Measurements from ENCODE around the gene TMEM240.
"Not testable (repeated sequence)": the region's sequence is repeated elsewhere in the genome, so short reads cannot be mapped to it uniquely, and the experiment has no call there.

The TMEM240 gene

DNA sequence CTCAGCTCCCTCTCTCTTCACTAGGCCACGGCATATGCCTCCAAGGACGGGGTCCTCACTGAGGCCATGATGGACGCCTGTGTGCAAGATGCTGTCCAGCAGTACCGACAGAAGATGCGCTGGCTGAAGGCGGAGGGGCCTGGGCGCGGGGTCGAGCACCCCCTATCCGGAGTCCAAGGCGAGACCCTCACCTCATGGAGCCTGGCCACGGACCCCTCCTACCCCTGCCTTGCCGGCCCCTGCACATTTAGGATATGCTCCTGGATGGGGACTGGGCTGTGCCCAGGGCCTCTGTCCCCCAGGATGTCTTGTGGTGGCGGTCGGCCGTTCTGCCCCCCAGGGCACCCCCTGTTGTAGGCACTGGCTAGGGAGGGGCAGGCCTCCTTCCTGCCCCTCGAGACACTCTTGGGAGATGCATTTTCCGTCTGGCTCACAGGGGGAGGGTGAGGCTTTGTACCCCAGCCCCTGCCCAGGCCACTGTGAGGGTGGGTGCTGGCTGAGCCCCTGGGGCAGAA is 44.9 kb downstream of the TMEM240 start:
- DNase-seq (ENCODE audit: low spot score): not testable (repeated sequence)

GRCh38 chr1:1494311-1494710 is 46.1 kb downstream of the TMEM240 start:
- not testable (repeated sequence) for DNase-seq (ENCODE audit: low spot score)

DNA sequence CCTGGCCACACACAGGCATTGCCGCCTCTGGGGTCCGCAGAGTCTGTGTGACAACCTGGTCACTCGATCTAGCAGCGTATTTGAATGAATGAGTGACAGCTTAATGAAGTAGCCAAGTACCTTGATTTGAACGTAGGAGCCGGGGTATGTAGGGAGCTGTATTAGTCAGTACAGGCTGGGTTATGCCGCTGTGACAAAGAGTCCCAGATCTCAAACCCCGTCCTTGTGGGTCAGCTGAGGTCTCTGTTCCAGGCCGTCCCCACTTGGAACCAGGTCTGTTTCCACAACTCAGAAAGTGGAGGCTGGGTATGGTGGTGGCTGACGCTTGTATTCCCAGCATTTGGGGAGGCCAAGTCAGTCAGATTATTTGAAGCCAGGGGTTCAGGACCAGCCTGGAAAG is 48.8 kb downstream of the TMEM240 start:
- DNase-seq (ENCODE audit: low spot score): no peak

- DNase-seq (ENCODE audit: low spot score): no peak
Measured at GRCh38 chr1:1490633-1491230, 49.7 kb downstream of the TMEM240 start.

GRCh38 chr1:1489861-1490260 is 50.6 kb downstream of the TMEM240 start:
- DNase-seq (ENCODE audit: low spot score): no peak

DNA sequence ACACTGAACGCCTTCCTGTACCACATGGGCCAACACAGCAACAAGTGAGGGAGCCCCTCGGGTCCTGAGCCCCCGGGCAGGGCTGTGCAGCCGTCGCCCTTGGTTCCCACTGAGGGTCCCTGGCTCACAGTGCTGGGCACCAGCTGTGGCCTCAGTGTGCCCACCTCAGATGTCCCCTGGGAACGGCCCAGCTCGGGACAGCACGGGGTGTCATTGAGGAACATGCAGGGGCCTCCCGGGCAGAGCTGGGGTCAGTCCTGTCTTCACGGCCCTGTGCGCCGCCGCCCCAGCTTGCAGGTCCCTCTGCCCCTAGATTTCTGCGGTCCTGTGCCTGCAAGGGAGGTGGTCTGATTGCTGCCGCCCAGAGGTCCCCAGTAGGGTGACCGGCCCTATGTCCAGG is 51.2 kb downstream of the TMEM240 start:
- DNase-seq (ENCODE audit: low spot score): no peak

- DNase-seq (ENCODE audit: low spot score): no peak
Measured at GRCh38 chr1:1487701-1488100, 52.7 kb downstream of the TMEM240 start.

DNA sequence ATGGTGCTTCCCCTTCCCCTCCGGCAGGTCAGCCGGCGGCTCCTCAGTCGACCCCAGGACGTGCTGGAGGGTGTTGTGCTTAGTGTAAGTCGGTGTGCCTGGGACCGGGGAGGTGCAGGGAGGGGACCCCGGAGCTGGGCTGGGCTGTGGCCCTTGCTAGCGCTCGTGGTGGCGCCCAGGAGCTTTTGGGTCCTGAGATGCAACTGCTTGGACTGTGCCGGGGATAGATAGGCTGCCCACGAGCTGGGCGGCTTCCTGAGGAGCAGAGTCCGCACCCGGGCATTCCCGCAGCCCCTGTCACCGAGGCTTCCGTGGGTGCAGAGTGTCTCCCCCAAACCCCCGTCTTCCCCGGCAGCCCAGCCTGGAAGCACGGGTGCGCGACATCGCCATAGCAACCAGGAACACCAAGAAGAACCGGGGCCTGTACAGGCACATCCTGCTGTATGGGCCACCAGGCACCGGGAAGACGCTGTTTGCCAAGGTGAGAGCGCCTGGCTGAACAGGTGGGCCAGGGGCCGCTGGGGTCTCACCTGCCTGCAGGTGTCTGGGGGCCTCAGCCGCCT is 54.6 kb downstream of the TMEM240 start:
- not testable (repeated sequence) for DNase-seq (ENCODE audit: low spot score)

DNA sequence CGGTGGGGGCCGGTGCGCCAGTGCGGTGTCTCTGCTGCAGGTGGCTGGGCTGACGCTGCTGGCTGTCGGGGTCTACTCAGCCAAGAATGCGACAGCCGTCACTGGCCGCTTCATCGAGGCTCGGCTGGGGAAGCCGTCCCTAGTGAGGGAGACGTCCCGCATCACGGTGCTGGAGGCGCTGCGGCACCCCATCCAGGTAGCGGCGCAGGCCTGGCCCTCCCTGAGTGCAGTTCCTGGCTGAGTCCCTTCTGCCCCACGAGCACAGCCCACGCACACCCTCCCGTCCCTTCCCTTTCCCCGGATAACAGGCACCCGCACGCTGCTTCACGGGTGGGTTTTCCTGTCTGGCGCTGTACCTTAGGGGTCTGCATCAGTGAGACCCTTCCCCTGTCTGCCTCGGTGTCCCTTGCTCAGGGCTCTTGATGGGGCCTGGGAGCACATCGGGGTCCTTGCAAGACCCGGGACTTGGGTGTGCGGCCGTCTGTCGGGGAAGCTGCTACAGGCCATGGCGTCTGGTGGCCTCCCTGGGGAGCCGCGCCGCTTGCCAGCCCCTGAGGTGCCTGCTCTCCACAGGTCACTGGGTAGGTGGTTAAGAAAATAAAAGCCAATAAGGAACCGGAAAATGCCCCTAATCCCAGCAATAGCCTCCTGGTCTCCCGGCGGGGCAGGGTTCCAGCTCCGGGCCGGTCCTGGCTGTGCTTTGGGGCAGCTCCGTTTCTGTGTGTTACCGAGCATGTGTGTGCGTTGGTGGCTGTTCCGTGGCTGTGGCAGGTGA is 55.3 kb downstream of the TMEM240 start:
- not testable (repeated sequence) for DNase-seq (ENCODE audit: low spot score)

All from SK-N-DZ (cell line).